ENCODE measurements around the gene KLK1. TPM values are rescaled to one million over a fixed set of nuclear protein-coding genes. Genes with fewer than 3 reads are reported as not detected.

Gene KLK1
- total RNA-seq, 2 experiments from 2014 or later: 0.45 to 0.47 TPM

Other genes with a start within 250 kb of the KLK1 start
- not detected for gene SYT3, start 183.9 kb downstream of the KLK1 start, total RNA-seq
- not detected for gene C19orf81, start 174.3 kb downstream of the KLK1 start, total RNA-seq
- gene SHANK1, start 104.0 kb downstream of the KLK1 start, total RNA-seq: not detected
- 1 to 10 TPM; 1.4 to 2.3 TPM for gene CLEC11A, start 100.4 kb downstream of the KLK1 start, total RNA-seq
- gene GPR32, start 53.3 kb downstream of the KLK1 start, total RNA-seq: not detected
- gene ACP4, start 33.4 kb downstream of the KLK1 start, total RNA-seq: not detected
- gene KLK15, start 9.8 kb upstream of the KLK1 start, total RNA-seq: not detected
- not detected for gene KLK3, start 31.1 kb upstream of the KLK1 start, total RNA-seq
- not detected for gene KLK2, start 49.7 kb upstream of the KLK1 start, total RNA-seq
- gene KLK4, start 87.6 kb upstream of the KLK1 start, total RNA-seq: not detected
- not detected for gene KLK5, start 129.3 kb upstream of the KLK1 start, total RNA-seq
- not detected for gene KLK6, start 145.8 kb upstream of the KLK1 start, total RNA-seq
- gene KLK7, start 160.1 kb upstream of the KLK1 start, total RNA-seq: not detected
- not detected for gene KLK8, start 177.8 kb upstream of the KLK1 start, total RNA-seq
- not detected for gene KLK10, start 195.9 kb upstream of the KLK1 start, total RNA-seq
- not detected for gene KLK11, start 202.8 kb upstream of the KLK1 start, total RNA-seq
- not detected for gene KLK12, start 211.2 kb upstream of the KLK1 start, total RNA-seq
- not detected for gene KLK13, start 241.3 kb upstream of the KLK1 start, total RNA-seq